A673 (cell line): ENCODE data around the gene NUP42. TPM values are rescaled to one million over a fixed set of nuclear protein-coding genes. Genes with fewer than 3 reads are reported as not detected.

Experiments used
- BruUV-seq: library from RNA; stranded (reverse); fragments of 400-500 nt; replicated peaks from 2 replicates; lab custom pipeline; 2021; lab: Mats Ljungman, UMichigan
- CTCF ChIA-PET: fragments of 300-600 bp; sonication (Branson Sonifier 250); formaldehyde crosslinking; loops from one replicate; lab custom pipeline; 2022; ENCODE audit warnings: antibody characterized with exemption; lab: Charles Lee
- POLR2A ChIA-PET: fragments of 300-600 bp; sonication (Branson Sonifier 250); formaldehyde crosslinking; loops from one replicate; lab custom pipeline; 2022; ENCODE audit warnings: antibody characterized with exemption; ENCODE audit not compliant: low non-redundant PET; lab: Charles Lee
- DNase-seq: peaks from one replicate; pipeline ENCODE4 v3.0.0-alpha.2; 2015; ENCODE audit warnings: low spot score
- H3K27ac ChIP-seq: fragments of 200-600 bp; sonication (generic); 2 replicates; pipeline ENCODE4 v1.5.1; 2016; ENCODE audit warnings: mixed run types, low read depth, mild to moderate bottlenecking, mixed read lengths, antibody characterized with exemption, low read length; ENCODE audit not compliant: poor library complexity, severe bottlenecking
- H3K27me3 ChIP-seq: fragments of 200-600 bp; sonication (generic); replicated peaks from 2 replicates; pipeline ENCODE4 v1.6.1; 2017; ENCODE audit warnings: mixed run types, low read depth, mild to moderate bottlenecking, mixed read lengths, antibody characterized with exemption, low read length; ENCODE audit not compliant: insufficient read depth, poor library complexity
- H3K36me3 ChIP-seq: fragments of 200-600 bp; sonication (generic); 2 replicates; pipeline ENCODE4 v1.6.1; 2016; ENCODE audit warnings: mixed run types, mild to moderate bottlenecking, mixed read lengths, antibody characterized with exemption, low read length; ENCODE audit not compliant: insufficient read depth, poor library complexity, severe bottlenecking
- H3K4me1 ChIP-seq: fragments of 200-600 bp; sonication (generic); 2 replicates; pipeline ENCODE4 v1.6.1; 2017; ENCODE audit warnings: mixed run types, mild to moderate bottlenecking, mixed read lengths, antibody characterized with exemption, low read length; ENCODE audit not compliant: insufficient read depth, poor library complexity, severe bottlenecking
- H3K4me3 ChIP-seq: fragments of 200-600 bp; sonication (generic); 2 replicates; pipeline ENCODE4 v1.5.1; 2016; ENCODE audit warnings: low read depth, mixed run types, mild to moderate bottlenecking, mixed read lengths, low read length; ENCODE audit not compliant: poor library complexity, severe bottlenecking
- H3K9me3 ChIP-seq: fragments of 200-600 bp; sonication (generic); 2 replicates; pipeline ENCODE4 v1.6.1; 2016; ENCODE audit warnings: mixed run types, low read depth, mild to moderate bottlenecking, mixed read lengths, antibody characterized with exemption, low read length; ENCODE audit not compliant: poor library complexity, severe bottlenecking
- CTCF ChIP-seq: fragments of 300-800, 200-600 bp; sonication (generic); conservative IDR thresholded peaks from 2 replicates; pipeline ENCODE4 v1.5.1; 2017; ENCODE audit warnings: low read depth, mild to moderate bottlenecking, antibody characterized with exemption, low read length, moderate library complexity, mixed read lengths
- EZH2 ChIP-seq: fragments of 200-600 bp; sonication (generic); IDR thresholded peaks from 2 replicates; pipeline ENCODE4 v1.6.1; 2017; ENCODE audit warnings: borderline replicate concordance, low read depth, mild to moderate bottlenecking, mixed read lengths, antibody characterized with exemption, low read length; ENCODE audit not compliant: poor library complexity, severe bottlenecking
- intact Hi-C: fragments of 100-400 bp; cut with micrococcal nuclease; formaldehyde crosslinking; loops from one replicate; pipeline ENCODE4 v1.10.0; 2022; ENCODE audit not compliant: unreplicated experiment
- total RNA-seq: library from RNA; stranded (reverse); gene quantifications from 2 replicates; pipeline ENCODE4 v1.2.3, GENCODE V29; 2021

The NUP42 gene
- total RNA-seq, 1 experiment from 2014 or later, result 38.2 TPM

DNA sequence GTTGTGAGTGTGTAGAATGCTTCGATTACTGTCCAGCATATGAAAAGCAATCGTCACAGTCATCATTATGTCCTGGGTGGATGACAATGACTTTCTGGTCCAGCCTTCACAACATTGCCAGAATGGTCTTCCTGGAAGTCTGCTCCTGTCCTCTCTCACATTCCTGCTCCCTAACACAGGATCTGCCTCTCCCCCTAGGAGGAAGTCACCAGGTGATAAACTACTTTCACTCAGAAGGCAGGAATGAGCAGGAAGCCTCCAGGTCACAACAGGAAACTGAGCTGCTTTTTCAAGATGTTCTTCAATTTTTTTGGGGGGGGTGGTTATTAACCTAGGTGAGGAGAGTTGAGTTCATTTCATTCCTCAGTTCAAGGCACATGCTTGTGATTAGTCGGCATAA lies 51.1 kb downstream of the NUP42 start:
- Histone ChIP-seq H3K9me3 (no peaks in the 10 kb centered on the region), H3K27me3 (no peaks in the 10 kb centered on the region), H3K27ac (no peak overlapping the region), H3K4me1 (no peaks in the 10 kb centered on the region), H3K36me3 (no peaks in the 10 kb centered on the region), H3K4me3 (no peak overlapping the region)
- no peak for TF ChIP-seq CTCF
- no peak for TF ChIP-seq EZH2
- intact Hi-C loops, result no loop called here
- DNase-seq, result no peak
- POLR2A ChIA-PET, result no interaction called here
- CTCF ChIA-PET, result interaction anchor here (0.7 kb wide), 1 partner anchor 671 kb away, joined by 4 read pairs; no protein-coding TSS in a partner anchor
- no TSS peak for BruUV-seq

DNA sequence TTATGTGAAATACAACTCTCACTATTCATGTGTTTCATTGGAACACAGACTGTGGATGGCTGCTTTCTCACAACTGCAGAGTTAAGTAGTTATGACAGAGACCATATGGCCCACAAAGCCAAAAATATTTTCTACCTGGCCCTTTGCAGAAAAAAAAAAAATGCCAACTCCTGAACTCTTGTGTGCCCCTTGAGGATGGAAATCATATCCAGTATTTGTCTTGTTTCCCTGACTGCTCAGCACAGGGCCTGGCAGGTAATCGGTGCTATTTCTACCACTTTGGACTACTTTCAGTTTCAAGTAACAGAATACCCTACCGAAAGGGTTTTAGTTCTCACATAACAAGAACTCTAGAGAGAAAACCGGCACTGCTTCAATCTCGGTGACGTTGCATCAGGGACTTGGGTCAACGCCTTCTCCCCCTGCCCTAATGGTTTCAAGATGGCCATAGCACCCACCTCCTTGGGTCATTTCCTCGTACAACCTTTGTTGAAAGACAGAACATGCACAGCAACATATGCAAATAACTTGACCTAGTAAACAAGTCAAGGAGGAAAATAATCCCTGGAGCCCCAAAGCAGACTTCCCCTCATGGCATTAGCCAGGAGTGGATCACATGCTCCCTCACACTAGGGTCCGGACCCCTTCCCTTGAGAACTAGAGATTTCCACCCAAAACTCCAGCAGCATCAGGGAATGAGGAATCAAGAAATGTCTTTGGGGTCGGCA lies 52.9 kb downstream of the NUP42 start:
- Histone ChIP-seq H3K9me3 (no peaks in the 10 kb centered on the region), H3K27ac (no peak overlapping the region), H3K36me3 (no peaks in the 10 kb centered on the region), H3K27me3 (no peaks in the 10 kb centered on the region), H3K4me1 (no peaks in the 10 kb centered on the region), H3K4me3 (no peak overlapping the region)
- no peak for DNase-seq
- CTCF ChIA-PET, result no interaction called here
- POLR2A ChIA-PET, result no interaction called here
- no TSS peak for BruUV-seq
- intact Hi-C loops, result no loop called here
- TF ChIP-seq EZH2 (no peak), CTCF (no peak)

DNA sequence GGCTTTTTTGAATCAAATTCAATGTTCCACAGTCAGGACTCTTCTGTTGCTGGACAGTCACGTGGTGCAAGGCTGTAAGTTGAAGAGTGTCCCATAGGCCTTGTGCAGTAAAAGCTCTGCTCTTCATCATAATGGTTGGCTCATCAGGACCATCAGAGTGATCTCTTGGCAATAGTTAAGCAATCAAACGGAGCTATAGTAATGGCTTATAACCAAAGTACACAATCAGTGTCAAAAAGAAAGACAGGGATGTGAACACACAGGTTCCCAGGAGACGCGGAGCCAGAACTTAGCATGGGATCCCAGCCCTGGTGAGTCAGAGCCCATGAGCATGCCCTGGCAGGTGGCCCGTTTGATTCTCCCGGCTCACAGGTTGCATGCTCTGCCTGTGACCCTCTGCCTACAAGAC lies 54.0 kb downstream of the NUP42 start:
- no peak overlapping the region for H3K27ac ChIP-seq
- no peak for DNase-seq
- H3K9me3 ChIP-seq, result no peaks in the 10 kb centered on the region
- H3K36me3 ChIP-seq, result no peaks in the 10 kb centered on the region
- no peaks in the 10 kb centered on the region for H3K4me1 ChIP-seq
- H3K4me3 ChIP-seq, result no peak overlapping the region
- TF ChIP-seq CTCF (no peak), EZH2 (no peak)
- ChIA-PET CTCF (no interaction called here), POLR2A (no interaction called here)
- no TSS peak for BruUV-seq
- no peaks in the 10 kb centered on the region for H3K27me3 ChIP-seq
- intact Hi-C loops, result no loop called here
